ENCODE results near the gene MAPK11.

MAPK11 gene

DNA sequence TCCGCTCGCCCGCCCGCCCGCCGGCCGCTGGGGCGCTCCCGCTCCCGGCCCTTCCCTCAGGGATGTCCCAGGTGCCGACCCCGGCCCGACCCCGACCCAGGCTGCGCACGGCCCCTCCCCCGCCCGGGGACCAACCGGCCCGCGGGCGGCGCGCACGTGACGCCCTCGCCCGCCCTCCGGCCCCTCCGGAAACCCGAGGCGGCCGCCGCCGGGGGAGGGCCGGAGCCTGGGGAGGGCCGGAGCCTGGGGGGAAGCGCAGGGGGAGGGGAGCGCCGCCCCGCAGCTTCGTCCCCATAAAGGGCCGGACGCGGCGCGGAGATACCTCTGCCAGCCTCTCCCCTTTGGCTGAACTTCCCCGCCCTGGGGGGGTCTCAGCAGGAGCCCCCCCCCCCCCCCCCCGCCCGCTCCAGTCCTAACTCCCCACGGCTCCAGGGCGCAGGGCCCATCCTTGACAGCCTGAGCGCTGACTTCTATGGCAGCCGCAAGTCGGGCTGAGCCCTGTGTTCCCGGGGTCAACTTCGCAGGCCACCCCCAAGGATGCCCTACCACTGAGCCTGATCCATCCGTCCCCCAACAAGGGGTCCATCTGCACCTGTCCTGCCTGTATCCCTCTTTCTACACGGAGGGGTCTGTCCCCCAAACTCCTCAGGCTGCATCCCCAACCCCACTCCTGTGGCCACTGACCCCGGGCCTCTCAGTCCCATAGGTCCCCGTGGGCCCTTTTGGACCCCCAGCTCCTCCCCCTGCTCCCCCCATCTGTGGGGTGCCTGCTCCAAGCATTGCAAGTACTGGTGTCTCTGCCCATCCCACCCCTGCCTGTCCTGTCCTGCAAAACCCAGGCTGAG, 8.3 kb downstream of the MAPK11 start, which contains the start of gene MAPK12:
Gene MAPK12, minus strand, starts transcription at position 69 of the 845 bp plus-strand sequence. CDS start 174 bp downstream, outside the sequence.
- Histone ChIP-seq H3K27me3 (ENCODE audit: control insufficient read depth in 1 of 2, insufficient read depth in 2 of 2, low read length in 2 of 2) (peaks cover 11 to 59% of the 10 kb centered on the region in 2 donors), H3K27ac (ENCODE audit: low read depth, low read length) (no peak within 1 kb of the TSS), H3K9me3 (ENCODE audit: low read length) (no peaks in the 10 kb centered on the region), H3K4me3 (ENCODE audit: low read depth in 1 of 2, low read length in 2 of 2) (no peak within 1 kb of the TSS), H3K4me1 (ENCODE audit: insufficient read depth, low read length) (no peaks in the 10 kb centered on the region), H3K9ac (ENCODE audit: low read length) (no peak within 1 kb of the TSS), H3K36me3 (ENCODE audit: insufficient read depth, low read length) (no peaks in the 10 kb centered on the region)

DNA sequence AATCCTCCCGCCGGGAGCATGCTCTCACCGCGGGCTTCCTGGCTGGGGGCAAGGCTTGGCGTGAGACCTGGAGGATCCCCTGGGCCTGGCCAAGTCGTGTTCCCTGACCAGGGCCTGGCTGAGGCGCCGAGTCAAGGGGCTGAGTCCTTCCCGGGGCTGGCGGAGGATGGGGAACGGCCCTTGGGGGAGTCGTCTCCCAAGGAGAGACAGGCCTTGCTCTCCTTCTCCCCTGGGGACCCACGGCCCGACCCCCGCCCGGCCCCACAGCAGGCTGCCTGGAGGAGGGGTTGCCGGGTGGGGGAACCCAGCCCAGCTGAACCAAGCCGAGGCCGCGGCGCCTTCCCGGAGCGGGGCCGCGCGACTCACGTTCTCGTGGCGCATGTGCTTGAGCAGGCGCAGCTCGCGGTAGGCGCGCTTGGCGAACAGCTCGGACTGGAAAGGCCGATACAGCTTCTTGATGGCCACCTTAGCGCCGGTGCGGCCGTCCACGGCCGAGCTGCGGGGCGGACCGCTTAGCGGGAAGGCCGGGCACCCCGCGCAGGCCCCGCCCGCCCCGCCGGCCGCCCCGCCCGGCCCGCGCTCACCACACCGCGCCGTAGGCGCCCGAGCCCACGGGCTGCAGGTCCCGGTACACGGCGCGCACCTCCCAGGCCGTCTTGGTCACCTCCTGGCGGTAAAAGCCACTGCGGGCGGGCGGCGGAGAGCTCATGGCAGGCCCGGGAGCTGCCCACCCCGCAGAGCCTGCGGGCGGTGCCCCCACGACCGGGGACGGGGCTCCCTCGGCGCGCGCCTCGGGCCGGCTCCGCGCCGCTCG, 9.2 kb downstream of the MAPK11 start:
- Histone ChIP-seq H3K27me3 (ENCODE audit: control insufficient read depth in 1 of 2, insufficient read depth in 2 of 2, low read length in 2 of 2) (peaks cover 11 to 54% of the 10 kb centered on the region in 2 donors), H3K27ac (ENCODE audit: low read depth, low read length) (no peak overlapping the region), H3K9ac (ENCODE audit: low read length) (no peak overlapping the region), H3K36me3 (ENCODE audit: insufficient read depth, low read length) (no peaks in the 10 kb centered on the region), H3K9me3 (ENCODE audit: low read length) (no peaks in the 10 kb centered on the region), H3K4me1 (ENCODE audit: insufficient read depth, low read length) (no peaks in the 10 kb centered on the region), H3K4me3 (ENCODE audit: low read depth in 1 of 2, low read length in 2 of 2) (no peak overlapping the region)

DNA sequence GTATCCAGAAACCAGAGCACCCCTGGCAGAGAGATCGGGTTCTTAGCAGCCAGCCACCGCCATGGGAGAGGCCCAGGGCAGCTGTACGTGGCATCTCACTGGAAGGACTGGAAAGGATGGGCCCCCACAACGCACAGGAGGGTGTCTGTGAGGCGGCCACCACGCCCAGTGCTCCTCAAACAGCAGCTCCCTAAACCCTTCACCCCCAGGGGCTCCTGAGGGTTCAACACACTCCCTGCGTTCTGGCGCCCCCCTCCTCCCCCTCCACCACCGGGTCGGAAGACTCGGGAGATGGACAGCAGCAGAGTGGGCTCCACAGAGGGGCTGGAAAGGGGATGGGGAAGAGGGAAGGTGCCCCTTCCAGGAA, 9.8 kb downstream of the MAPK11 start:
- H3K36me3 ChIP-seq (ENCODE audit: insufficient read depth, low read length): no peaks in the 10 kb centered on the region
- no peak overlapping the region for H3K27ac ChIP-seq (ENCODE audit: low read depth, low read length)
- no peak overlapping the region for H3K9ac ChIP-seq (ENCODE audit: low read length)
- H3K4me3 ChIP-seq (ENCODE audit: low read depth in 1 of 2, low read length in 2 of 2): no peak overlapping the region
- H3K27me3 ChIP-seq (ENCODE audit: control insufficient read depth in 1 of 2, insufficient read depth in 2 of 2, low read length in 2 of 2): peaks cover 11 to 48% of the 10 kb centered on the region in 2 donors
- no peaks in the 10 kb centered on the region for H3K4me1 ChIP-seq (ENCODE audit: insufficient read depth, low read length)
- H3K9me3 ChIP-seq (ENCODE audit: low read length): no peaks in the 10 kb centered on the region

DNA sequence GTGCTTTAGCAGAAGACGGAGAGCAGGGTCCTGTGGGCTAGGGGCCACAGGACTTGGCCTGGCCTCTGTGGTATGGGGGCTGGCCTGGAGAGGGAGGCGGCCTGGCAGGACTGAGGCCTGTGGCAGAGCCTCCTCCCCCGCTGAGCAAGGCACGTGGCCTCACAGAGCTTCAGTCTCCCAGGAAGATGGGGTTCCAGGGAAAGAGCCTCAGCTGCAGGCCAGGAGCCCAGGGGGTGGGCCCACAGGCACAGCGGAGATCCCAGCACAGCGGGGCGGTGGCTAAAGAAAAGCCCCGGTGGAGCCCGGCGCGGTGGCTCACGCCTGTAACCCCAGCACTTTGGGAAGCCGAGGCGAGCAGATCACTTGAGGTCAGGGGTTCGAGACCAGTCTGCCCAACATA, 10.9 kb downstream of the MAPK11 start:
- Histone ChIP-seq H3K4me3 (ENCODE audit: low read depth in 1 of 2, low read length in 2 of 2) (no peak overlapping the region), H3K9ac (ENCODE audit: low read length) (no peak overlapping the region), H3K4me1 (ENCODE audit: insufficient read depth, low read length) (no peaks in the 10 kb centered on the region)

DNA sequence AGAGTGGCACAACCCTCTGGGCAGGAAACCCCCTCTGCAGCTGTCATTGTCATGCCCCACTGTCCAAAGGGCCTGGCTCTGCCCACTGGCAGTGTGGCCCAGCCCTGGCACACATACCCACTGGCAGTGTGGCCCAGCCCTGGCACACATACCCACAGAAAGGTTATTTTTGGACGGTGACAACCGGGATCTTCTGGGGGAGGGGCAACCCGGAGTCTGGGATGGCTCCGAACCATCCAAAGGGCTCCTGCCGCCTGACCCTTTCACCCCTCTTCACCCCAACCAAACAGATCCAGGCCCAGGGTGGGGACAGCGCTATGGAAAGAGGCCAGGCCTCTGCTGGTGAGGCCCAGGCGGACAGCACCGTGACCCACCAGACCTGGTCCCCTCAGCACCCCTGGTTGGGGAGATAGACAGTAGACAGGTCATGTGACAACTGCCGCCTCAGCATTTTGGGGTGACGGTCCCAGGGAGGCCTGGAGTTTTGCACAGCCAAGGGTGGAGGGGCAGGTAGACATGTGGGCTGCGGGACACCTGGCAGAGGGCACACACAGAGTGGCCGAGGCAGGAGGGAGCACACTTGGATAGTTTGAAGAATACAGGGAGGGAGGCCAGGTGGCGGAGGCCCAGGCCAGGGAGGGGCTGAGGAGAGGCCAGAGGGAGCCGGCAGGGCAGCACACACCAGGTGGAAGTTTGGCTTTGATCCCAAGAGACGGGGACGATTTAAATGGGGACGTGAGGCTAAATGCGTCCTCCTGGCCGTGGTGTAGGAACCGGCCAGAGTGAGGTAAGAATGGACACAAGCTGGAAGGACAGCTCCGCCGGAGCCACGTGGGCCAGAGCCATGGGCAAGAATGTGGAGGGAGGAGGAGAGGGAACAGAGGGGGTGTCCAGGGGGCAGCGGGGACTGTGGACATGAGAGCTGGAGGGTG, 11.6 kb downstream of the MAPK11 start:
- Histone ChIP-seq H3K4me1 (ENCODE audit: insufficient read depth, low read length) (no peaks in the 10 kb centered on the region), H3K9me3 (ENCODE audit: low read length) (no peaks in the 10 kb centered on the region), H3K4me3 (ENCODE audit: low read depth in 1 of 2, low read length in 2 of 2) (no peak overlapping the region), H3K27ac (ENCODE audit: low read depth, low read length) (no peak overlapping the region), H3K9ac (ENCODE audit: low read length) (no peak overlapping the region), H3K36me3 (ENCODE audit: insufficient read depth, low read length) (no peaks in the 10 kb centered on the region), H3K27me3 (ENCODE audit: control insufficient read depth in 1 of 2, insufficient read depth in 2 of 2, low read length in 2 of 2) (peaks cover 10 to 47% of the 10 kb centered on the region in 2 donors)

More for the DNA sequence above, 10.9 kb downstream of the MAPK11 start:
- Histone ChIP-seq H3K9me3 (ENCODE audit: low read length) (no peaks in the 10 kb centered on the region), H3K27ac (ENCODE audit: low read depth, low read length) (no peak overlapping the region), H3K36me3 (ENCODE audit: insufficient read depth, low read length) (no peaks in the 10 kb centered on the region), H3K27me3 (ENCODE audit: control insufficient read depth in 1 of 2, insufficient read depth in 2 of 2, low read length in 2 of 2) (peaks cover 11 to 47% of the 10 kb centered on the region in 2 donors)

DNA sequence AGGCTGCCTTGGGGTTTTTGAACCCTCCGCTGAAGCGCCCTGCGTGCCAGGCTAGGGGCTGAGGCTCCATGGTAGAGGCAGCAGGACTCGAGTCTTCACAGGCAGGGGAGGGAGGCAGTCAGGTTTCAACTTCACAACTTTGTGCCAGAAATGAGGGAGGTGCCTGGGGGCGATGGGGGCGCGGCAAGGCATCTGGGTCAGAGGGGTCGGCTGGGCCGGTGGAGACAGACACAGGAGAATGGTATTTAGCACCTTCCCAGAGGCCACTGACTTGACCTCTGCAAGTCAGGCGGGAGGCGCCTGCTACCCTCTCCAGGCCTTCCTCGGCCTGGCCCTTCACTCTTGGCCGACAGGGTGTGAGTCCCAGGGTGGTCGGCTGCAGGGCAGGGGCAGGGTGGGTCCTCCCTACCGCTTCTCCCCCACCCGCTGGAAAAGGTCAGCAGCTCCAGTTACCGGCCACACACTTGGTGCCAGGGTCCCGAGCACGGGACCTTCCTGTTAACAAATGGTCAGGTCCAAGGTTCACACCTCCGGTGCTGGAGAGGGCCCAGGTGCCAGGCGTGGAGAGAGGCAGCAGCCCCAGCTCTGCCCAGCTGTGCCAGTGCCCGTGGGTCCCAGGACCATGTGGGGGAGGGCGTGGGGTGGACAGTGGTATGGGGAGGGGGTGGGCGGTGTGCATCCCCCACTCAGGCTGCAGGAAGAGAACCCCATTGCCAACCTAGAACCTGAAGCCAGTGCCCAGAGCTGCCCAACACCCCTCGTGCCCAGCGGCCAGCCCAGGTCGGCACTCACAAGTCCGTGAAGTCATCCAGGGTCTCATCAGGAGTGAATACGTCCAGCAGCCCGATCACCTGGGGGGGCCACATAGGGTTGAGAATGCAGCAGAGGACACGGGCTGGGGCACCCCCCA, 12.5 kb downstream of the MAPK11 start:
- Histone ChIP-seq H3K4me1 (ENCODE audit: insufficient read depth, low read length) (no peaks in the 10 kb centered on the region), H3K9ac (ENCODE audit: low read length) (no peak overlapping the region), H3K27ac (ENCODE audit: low read depth, low read length) (no peak overlapping the region), H3K4me3 (ENCODE audit: low read depth in 1 of 2, low read length in 2 of 2) (no peak overlapping the region), H3K9me3 (ENCODE audit: low read length) (no peaks in the 10 kb centered on the region), H3K36me3 (ENCODE audit: insufficient read depth, low read length) (no peaks in the 10 kb centered on the region), H3K27me3 (ENCODE audit: control insufficient read depth in 1 of 2, insufficient read depth in 2 of 2, low read length in 2 of 2) (peaks cover 1 to 39% of the 10 kb centered on the region in 2 donors)

DNA sequence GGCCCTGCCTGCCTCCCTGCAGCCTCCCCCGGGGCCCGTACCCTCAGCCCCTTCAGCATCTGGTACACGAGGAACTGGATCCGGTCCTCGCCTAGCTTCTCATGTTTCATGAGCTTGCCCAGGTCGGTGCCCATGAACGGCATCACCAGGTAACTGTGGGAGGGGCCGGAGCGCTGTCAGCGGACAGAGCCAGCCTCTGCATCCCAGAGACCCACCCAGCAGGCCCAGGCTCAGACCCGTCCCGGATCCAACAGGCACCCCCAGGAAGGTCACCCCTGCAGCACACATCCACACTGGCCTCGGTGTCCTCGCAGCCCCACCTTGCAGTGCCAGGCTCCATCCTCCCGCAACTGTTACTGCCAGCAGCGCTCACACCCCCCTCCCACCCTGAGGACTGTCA, 13.1 kb downstream of the MAPK11 start:
- H3K9ac ChIP-seq (ENCODE audit: low read length): no peak overlapping the region
- H3K27ac ChIP-seq (ENCODE audit: low read depth, low read length): no peak overlapping the region
- H3K4me1 ChIP-seq (ENCODE audit: insufficient read depth, low read length): no peaks in the 10 kb centered on the region
- no peak overlapping the region for H3K4me3 ChIP-seq (ENCODE audit: low read depth in 1 of 2, low read length in 2 of 2)
- H3K36me3 ChIP-seq (ENCODE audit: insufficient read depth, low read length): no peaks in the 10 kb centered on the region
- peaks cover 0 to 32% of the 10 kb centered on the region in 2 donors for H3K27me3 ChIP-seq (ENCODE audit: control insufficient read depth in 1 of 2, insufficient read depth in 2 of 2, low read length in 2 of 2)
- H3K9me3 ChIP-seq (ENCODE audit: low read length): no peaks in the 10 kb centered on the region

DNA sequence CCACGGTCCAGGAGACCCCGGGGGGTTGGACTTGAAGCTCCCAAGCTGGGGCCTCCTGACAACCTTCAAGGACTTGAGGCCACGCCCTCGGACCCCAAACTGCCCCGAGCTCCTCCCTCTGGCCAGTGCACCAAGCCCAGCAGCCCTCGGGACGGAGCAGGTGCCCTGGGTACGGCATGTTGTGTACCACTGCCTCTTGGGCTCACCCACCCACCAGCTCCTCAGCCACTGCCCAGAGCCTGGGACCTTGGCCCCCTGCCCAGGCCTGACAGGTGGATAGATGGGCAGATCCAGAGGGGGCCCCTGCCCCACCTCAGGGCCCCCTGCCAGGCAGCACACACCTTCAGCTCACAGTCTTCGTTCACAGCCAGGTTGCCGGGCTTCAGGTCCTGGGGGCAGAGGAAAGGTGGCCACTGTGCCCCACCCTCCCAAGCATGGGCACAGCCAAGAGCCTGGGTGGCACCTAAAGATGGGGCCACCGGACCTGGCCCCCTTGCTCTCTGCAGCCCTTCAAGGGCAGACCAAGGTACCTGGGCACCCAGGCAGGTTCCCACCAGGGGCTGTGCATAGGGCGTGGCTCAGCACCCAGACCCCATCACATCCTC, 13.8 kb downstream of the MAPK11 start:
- H3K9me3 ChIP-seq (ENCODE audit: low read length): no peaks in the 10 kb centered on the region
- no peak overlapping the region for H3K27ac ChIP-seq (ENCODE audit: low read depth, low read length)
- H3K4me1 ChIP-seq (ENCODE audit: insufficient read depth, low read length): no peaks in the 10 kb centered on the region
- no peaks in the 10 kb centered on the region for H3K36me3 ChIP-seq (ENCODE audit: insufficient read depth, low read length)
- no peak overlapping the region for H3K9ac ChIP-seq (ENCODE audit: low read length)
- no peak overlapping the region for H3K4me3 ChIP-seq (ENCODE audit: low read depth in 1 of 2, low read length in 2 of 2)
- H3K27me3 ChIP-seq (ENCODE audit: control insufficient read depth in 1 of 2, insufficient read depth in 2 of 2, low read length in 2 of 2): peaks cover 0 to 30% of the 10 kb centered on the region in 2 donors

DNA sequence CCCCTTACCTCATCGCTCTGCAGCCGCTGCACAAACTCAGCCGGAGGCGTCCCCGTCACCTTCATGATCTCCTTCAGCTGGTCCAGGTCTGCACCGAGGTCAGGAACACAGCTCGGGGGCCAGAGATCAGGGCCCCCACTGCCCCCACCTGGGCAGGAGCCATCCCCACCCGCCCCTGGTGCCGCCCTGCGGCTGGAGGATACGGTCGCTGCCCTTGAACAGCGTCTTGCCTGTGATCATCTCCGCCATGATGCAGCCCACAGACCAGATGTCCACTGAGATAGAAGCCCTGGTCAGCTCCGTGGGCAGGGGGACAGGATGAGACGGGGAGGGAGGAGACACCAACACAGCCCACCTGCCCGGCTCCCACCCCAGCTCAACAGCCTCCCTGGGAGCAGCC, 14.6 kb downstream of the MAPK11 start:
- Histone ChIP-seq H3K9me3 (ENCODE audit: low read length) (no peaks in the 10 kb centered on the region), H3K27me3 (ENCODE audit: control insufficient read depth in 1 of 2, insufficient read depth in 2 of 2, low read length in 2 of 2) (peaks cover 0 to 26% of the 10 kb centered on the region in 2 donors), H3K4me1 (ENCODE audit: insufficient read depth, low read length) (peaks cover under 1% of the 10 kb centered on the region), H3K9ac (ENCODE audit: low read length) (no peak overlapping the region), H3K27ac (ENCODE audit: low read depth, low read length) (no peak overlapping the region), H3K36me3 (ENCODE audit: insufficient read depth, low read length) (no peaks in the 10 kb centered on the region), H3K4me3 (ENCODE audit: low read depth in 1 of 2, low read length in 2 of 2) (no peak overlapping the region)

DNA sequence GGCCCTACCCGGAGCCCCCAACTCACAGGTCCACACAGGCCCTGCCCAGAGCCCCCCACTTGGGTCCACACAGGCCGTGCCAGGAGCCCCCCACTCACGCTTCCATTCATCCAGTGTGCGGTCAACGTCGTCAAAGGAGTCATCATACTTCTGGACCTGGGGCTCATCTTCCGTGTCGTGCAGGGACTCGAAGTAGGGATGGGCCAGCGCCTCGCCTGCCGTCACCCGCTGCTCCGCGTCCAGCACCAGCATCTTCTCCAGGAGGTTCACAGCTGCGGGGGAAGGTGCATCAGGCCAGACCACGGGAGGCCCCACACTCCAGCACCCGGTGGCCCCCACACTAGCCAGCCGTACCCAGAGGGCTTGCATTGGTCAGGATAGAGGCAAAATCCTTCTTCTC, 15.1 kb downstream of the MAPK11 start:
- Histone ChIP-seq H3K9ac (ENCODE audit: low read length) (no peak overlapping the region), H3K9me3 (ENCODE audit: low read length) (no peaks in the 10 kb centered on the region), H3K36me3 (ENCODE audit: insufficient read depth, low read length) (no peaks in the 10 kb centered on the region), H3K4me3 (ENCODE audit: low read depth in 1 of 2, low read length in 2 of 2) (no peak overlapping the region), H3K27me3 (ENCODE audit: control insufficient read depth in 1 of 2, insufficient read depth in 2 of 2, low read length in 2 of 2) (peaks cover 0 to 20% of the 10 kb centered on the region in 2 donors), H3K27ac (ENCODE audit: low read depth, low read length) (no peak overlapping the region), H3K4me1 (ENCODE audit: insufficient read depth, low read length) (peaks cover 6% of the 10 kb centered on the region)

All from muscle layer of colon (tissue), 2 donors.